Spinal cord (tissue), 10 donors: ENCODE data around the gene MAP3K20. TPM values are rescaled to one million over a fixed set of nuclear protein-coding genes. Genes with fewer than 3 reads are reported as not detected.
"Not testable (repeated sequence)": the region's sequence is repeated elsewhere in the genome, so short reads cannot be mapped to it uniquely, and the experiment has no call there.

Experiments used
- DNase-seq, 6 donors: peaks; one replicate each; pipeline versions ENCODE4 v3.0.0 to v3.0.0-alpha.2; 2013 to 2015; ENCODE audit warnings: low spot score in 6 of 6, low read depth in 4 of 6
- H3K27ac ChIP-seq: one replicate; pipeline ENCODE4 v1.5.1; 2013; ENCODE audit warnings: low read depth, low read length, control low read depth
- H3K27me3 ChIP-seq: one replicate; pipeline ENCODE4 v1.6.1; 2013; ENCODE audit warnings: low read length; ENCODE audit not compliant: control insufficient read depth, insufficient read depth
- H3K36me3 ChIP-seq: one replicate; pipeline ENCODE4 v1.6.1; 2013; ENCODE audit warnings: low read length; ENCODE audit not compliant: control insufficient read depth, insufficient read depth
- H3K4me1 ChIP-seq: one replicate; pipeline ENCODE4 v1.6.1; 2013; ENCODE audit warnings: low read length; ENCODE audit not compliant: control insufficient read depth, insufficient read depth
- H3K4me3 ChIP-seq: one replicate; pipeline ENCODE4 v1.5.1; 2013; ENCODE audit warnings: low read depth, low read length, control low read depth
- H3K9me3 ChIP-seq: one replicate; pipeline ENCODE4 v1.6.1; 2013; ENCODE audit warnings: low read length; ENCODE audit not compliant: control insufficient read depth, insufficient read depth
- WGBS: methylation state at CpG from one replicate; pipeline ENCODE4 v1.1.5; 2013; ENCODE audit warnings: missing lambda C conversion rate; ENCODE audit not compliant: insufficient coverage; 5-methylcytosine and 5-hydroxymethylcytosine counted together
- polyA plus RNA-seq, 2 donors: library from polyadenylated mRNA; unstranded; fragments of 120-200 nt; gene quantifications; one replicate each; pipeline ENCODE4 v1.2.1, GENCODE V29; 2013; ENCODE audit not compliant: insufficient read length in 2 of 2
- total RNA-seq, 2 donors: library from RNA; depleted of rRNA in 1 of 2; stranded (reverse); fragments of 120-200 nt in 1 of 2; fragments of >200 nt in 1 of 2; gene quantifications; one replicate each; pipeline versions ENCODE4 v1.2.3 to v1.2.4, GENCODE V29; 2013 to 2014
- donor health status: healthy.

The MAP3K20 gene
- total and polyA plus RNA-seq, 4 donors: 8.0 to 26.8 (median 16.6) TPM

DNA sequence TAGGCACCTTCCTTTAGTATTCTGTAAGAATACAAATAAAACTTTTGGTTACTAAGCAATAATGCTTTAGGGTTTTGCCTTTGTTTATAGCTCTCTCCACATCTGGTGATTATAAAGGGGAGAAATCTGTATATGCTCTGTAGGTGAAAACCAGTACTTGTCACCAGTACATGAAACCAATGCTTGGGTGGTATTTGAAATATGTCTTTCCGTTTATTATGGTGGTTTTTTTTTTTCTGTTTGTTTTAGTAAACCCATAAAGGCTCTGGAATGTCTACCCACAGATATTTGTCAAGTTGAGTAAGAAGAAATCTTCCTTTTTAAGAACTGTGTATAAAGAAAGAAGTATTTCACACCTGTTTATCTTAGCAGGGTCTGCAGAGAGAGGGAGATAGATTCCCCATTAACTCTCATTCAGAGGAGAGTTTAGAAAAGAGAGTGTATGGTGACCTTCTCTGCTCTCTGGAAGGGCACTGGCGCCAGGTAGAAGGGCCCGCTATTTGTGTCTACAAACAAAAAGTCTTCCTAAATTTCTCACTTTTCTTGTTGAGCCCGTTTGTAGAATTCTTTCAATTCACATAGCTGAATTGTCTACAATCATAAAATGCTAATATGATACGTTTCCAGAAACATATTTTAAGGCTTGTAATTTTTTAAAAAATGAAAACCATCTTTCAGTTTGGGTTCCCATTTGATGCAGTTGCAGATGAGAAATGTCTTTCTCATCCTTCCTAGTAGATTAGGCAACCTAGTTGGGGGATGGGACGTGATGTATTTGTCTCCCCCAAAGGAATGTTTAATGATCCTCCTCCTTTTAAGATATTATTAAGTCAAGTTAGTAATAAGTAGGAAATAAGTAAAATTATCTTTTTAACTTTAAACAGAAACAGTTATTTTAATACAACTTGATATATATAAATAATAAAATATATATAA lies 33.9 kb downstream of the MAP3K20 start:
- WGBS: 100% methylated on average over 1 of the region's 6 CpGs
- H3K27ac ChIP-seq: no peak overlapping the region
- no peaks in the 10 kb centered on the region for H3K27me3 ChIP-seq

DNA sequence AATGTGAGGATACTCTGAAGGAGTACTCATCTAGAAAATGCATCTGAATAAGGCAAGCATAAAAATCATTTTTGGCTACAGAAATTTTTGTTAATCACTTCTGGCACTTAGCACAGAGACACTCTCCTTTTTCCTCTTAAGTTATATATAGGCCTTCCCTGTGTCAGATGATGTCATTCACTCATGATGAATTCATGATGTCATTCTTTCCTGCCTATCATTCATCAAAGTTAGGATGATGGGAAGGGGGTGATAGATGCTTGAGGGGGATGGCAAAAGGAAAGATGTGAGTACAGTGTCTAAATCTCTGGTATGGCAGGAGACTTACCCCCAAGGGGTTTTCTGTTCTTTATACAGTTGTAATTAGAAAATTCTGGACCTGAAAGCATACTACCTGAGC lies 42.0 kb downstream of the MAP3K20 start:
- H3K36me3 ChIP-seq: no peaks in the 10 kb centered on the region
- peaks cover 4% of the 10 kb centered on the region for H3K9me3 ChIP-seq
- no peak for DNase-seq
- H3K4me3 ChIP-seq: no peak overlapping the region
- no peaks in the 10 kb centered on the region for H3K4me1 ChIP-seq
- no peak overlapping the region for H3K27ac ChIP-seq
- no peaks in the 10 kb centered on the region for H3K27me3 ChIP-seq

More for the DNA sequence above, 33.9 kb downstream of the MAP3K20 start:
- Histone ChIP-seq H3K4me1 (no peaks in the 10 kb centered on the region), H3K4me3 (no peak overlapping the region), H3K9me3 (peaks cover 4% of the 10 kb centered on the region), H3K36me3 (no peaks in the 10 kb centered on the region)
- DNase-seq: no peak

DNA sequence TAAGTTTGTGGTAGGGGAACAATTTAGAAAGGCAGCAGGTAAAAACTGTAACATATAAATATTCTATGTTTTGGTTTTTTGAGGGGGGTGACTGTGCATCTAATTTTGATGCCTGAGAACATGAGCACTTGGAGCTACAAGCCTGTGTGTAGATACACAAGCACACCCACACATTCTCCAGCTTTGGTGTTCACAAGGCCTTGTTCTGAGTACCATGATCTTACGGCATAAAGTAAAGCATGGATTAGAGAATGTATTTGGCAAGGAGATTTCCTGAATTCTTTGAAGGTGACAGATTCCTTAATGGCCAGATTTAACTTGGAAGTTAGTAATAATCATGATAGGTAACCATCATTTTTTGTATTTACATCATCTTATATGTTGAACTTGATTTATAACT lies 42.7 kb downstream of the MAP3K20 start:
- H3K27ac ChIP-seq: no peak overlapping the region
- no CpG with 5 or more reads among the region's 1 CpG for WGBS
- H3K27me3 ChIP-seq: no peaks in the 10 kb centered on the region
- H3K9me3 ChIP-seq: peaks cover 3% of the 10 kb centered on the region
- no peaks in the 10 kb centered on the region for H3K4me1 ChIP-seq
- DNase-seq: no peak
- H3K4me3 ChIP-seq: no peak overlapping the region
- H3K36me3 ChIP-seq: no peaks in the 10 kb centered on the region

DNA sequence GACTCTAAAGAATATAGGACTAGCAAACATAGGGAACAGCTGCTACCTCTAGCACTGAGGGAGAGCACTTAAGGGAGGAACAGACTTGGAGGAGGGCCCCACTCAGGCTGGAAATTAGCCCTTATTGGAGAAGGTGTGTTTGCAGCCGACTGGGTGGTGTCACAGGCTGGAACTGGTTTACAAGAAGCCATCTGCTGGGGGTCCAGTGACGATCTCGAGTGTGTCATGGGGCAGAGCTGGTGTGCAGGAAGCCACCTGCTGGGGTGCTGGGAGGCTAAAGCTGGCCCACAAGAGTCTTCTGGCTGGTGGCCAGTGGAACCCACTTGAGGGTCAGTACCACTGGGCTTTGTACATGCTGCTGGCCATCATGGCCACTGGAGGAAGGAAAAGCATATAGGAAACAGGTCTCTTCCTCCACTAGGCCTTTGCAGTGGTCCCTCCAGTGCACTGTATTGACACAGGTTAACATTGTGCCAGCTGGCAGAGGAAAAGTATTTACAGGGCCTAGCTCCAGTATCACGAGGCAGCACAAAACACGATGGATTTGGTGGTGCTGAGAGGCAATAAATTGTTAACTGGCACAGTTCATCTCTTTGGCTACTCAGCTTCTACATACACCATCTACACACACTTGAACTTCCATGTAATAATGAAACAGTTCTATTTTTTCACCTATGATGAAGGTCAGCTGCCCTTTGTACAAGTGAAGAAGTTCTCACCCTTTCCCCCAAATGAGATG lies 43.6 kb downstream of the MAP3K20 start:
- Histone ChIP-seq H3K36me3 (no peaks in the 10 kb centered on the region), H3K4me1 (no peaks in the 10 kb centered on the region), H3K4me3 (no peak overlapping the region), H3K9me3 (no peaks in the 10 kb centered on the region), H3K27ac (no peak overlapping the region), H3K27me3 (no peaks in the 10 kb centered on the region)
- peak in 1 of 6 donors; percentile 22 for DNase-seq
- 84% methylated on average over 3 of the region's 5 CpGs for WGBS

DNA sequence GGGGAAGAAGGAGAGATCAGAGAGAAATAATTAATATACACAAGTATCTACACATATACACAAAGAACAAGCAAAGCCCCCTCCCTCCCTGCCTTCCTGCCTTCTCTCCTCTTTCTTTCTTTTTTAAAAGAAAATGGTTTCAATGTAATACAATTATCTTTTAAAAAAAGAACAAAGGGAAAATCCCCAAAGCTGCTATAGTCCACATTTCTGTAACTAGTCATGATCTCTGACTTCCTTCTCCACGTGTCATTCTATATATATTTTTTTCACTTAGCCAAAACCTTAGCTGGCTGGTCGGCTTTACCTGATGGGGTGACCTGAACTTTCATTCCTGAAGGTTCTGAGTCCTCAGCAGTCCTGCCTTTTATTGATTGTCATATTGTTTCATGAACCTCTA lies 44.3 kb downstream of the MAP3K20 start:
- WGBS: 80% methylated on average over 1 of the region's 2 CpGs
- Histone ChIP-seq H3K27ac (no peak overlapping the region), H3K9me3 (no peaks in the 10 kb centered on the region), H3K4me1 (no peaks in the 10 kb centered on the region), H3K27me3 (no peaks in the 10 kb centered on the region), H3K36me3 (no peaks in the 10 kb centered on the region), H3K4me3 (no peak overlapping the region)
- DNase-seq: no peak

DNA sequence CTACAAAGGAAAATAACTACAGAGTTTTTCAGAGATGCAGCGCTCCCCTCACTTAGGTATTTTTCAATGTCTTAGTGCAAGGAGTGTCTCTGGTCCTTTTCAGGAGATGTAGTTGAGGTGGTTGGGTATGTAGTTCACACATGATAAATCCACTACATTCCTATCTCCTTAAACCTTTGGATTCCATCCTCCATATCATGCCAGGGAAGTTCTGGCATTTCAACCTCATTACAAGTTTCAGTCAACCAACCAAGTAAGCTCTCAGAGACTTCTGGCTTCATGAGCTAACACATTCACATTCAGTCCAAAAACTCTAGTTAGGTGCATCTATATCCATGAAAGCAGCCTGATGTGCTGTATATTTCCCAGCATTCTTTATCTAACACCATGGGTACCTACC lies 47.3 kb downstream of the MAP3K20 start:
- Histone ChIP-seq H3K27me3 (no peaks in the 10 kb centered on the region), H3K4me3 (no peak overlapping the region), H3K4me1 (no peaks in the 10 kb centered on the region), H3K36me3 (no peaks in the 10 kb centered on the region), H3K9me3 (no peaks in the 10 kb centered on the region), H3K27ac (no peak overlapping the region)
- no peak for DNase-seq
- no CpG with 5 or more reads among the region's 1 CpG for WGBS

DNA sequence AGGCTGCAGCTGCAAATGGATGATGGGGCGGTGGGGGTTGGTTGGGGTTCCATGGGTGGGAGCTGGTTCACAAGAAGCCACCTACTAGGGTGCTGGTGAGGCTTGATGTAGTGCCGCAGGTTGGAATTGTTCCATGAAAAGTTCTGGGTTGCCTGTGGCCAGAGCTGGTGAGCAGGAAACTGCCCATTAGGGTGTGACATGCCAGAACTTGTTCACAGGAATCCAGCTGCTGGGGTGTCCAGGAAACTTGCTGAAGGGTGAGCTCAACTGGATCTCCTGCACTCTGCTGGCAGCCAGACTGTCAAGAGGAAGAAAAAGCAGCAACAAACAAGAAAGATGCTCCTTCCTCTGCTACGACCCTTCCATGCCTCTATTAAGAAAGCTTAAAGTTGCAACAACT lies 48.8 kb downstream of the MAP3K20 start:
- DNase-seq: no peak
- no peaks in the 10 kb centered on the region for H3K9me3 ChIP-seq
- no peaks in the 10 kb centered on the region for H3K36me3 ChIP-seq
- no peaks in the 10 kb centered on the region for H3K4me1 ChIP-seq
- H3K27ac ChIP-seq: no peak overlapping the region
- H3K4me3 ChIP-seq: no peak overlapping the region
- H3K27me3 ChIP-seq: no peaks in the 10 kb centered on the region
- WGBS: 96% methylated on average over 2 of the region's 3 CpGs

DNA sequence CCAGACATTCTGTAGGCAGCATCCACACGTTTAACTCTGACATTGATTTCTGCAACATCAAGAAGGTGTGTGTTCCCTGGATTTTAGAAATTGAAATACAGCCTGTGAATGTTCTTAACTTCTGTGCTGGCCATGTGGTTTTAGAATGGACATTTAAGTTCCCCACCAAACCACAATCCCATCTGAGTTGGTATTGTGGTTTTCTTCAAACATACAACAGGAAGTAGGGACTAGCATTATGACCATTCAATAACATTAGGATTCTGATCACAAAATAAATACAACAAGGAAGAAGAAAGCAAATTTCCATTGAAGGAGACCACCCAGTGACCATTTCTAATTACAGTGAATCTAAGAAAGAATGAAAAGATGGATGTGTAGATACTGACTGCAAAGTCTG lies 51.2 kb downstream of the MAP3K20 start:
- Histone ChIP-seq H3K27ac (no peak overlapping the region), H3K4me1 (no peaks in the 10 kb centered on the region), H3K27me3 (no peaks in the 10 kb centered on the region), H3K4me3 (no peak overlapping the region), H3K36me3 (no peaks in the 10 kb centered on the region), H3K9me3 (no peaks in the 10 kb centered on the region)
- WGBS: no CpG with 5 or more reads among the region's 1 CpG
- no peak for DNase-seq

DNA sequence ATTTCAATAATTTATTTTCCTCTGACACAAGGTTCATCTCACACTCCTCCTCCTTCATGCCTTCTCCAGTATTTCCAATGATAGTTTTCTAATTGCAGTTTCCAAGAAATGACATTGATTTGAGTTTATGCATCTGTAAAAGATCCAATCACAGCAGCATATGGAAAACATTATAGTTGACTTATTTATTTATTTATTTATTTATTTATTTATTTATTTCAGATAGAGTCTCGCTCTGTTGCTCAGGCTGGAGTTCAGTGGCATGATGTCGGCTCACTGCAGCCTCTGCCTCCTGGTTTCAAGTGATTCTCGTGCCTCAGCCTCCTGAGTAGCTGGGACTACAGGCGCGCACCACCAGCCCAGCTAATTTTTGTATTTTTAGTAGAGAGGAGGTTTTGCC lies 52.5 kb downstream of the MAP3K20 start:
- H3K4me1 ChIP-seq, H3K27ac ChIP-seq, H3K4me3 ChIP-seq, H3K27me3 ChIP-seq, DNase-seq, H3K36me3 ChIP-seq, H3K9me3 ChIP-seq: not testable (repeated sequence)
- 80% methylated on average over 3 of the region's 5 CpGs for WGBS
